Astrocyte of the cerebellum (primary cell): ENCODE measurements around the gene CFAP45.
A peak's percentile ranks its signal among the peaks of the same experiment; 100 is the strongest.

Experiments
- DNase-seq: peaks from one replicate; pipeline ENCODE4 v3.0.0-alpha.2; 2011; ENCODE audit warnings: low read depth
- H3K4me3 ChIP-seq: 2 replicates; pipeline ENCODE4 v1.5.1; 2011; ENCODE audit warnings: mild to moderate bottlenecking, low read depth, low read length, moderate library complexity
- CTCF ChIP-seq: IDR thresholded peaks from 2 replicates; pipeline ENCODE4 v1.5.1; 2012; ENCODE audit warnings: low read length, low read depth, moderate library complexity, mild to moderate bottlenecking; ENCODE audit errors: missing control alignments
- in situ Hi-C: cut with HindIII; loops from 2 replicates; pipeline ENCODE4 v1.10.0; 2017; ENCODE audit warnings: low sequenced_read_pairs

CFAP45 gene

GRCh38 chr1:159900086-159900680 is at the start of gene CFAP45:
Gene CFAP45 (minus strand): TSS chr1:159900165. CDS start chr1:159900098, 67 bp downstream.
- H3K4me3 ChIP-seq, result no peak within 1 kb of the TSS
- in situ Hi-C loops, result no loop called here
- no peak for TF ChIP-seq CTCF
- no peak for DNase-seq

DNA sequence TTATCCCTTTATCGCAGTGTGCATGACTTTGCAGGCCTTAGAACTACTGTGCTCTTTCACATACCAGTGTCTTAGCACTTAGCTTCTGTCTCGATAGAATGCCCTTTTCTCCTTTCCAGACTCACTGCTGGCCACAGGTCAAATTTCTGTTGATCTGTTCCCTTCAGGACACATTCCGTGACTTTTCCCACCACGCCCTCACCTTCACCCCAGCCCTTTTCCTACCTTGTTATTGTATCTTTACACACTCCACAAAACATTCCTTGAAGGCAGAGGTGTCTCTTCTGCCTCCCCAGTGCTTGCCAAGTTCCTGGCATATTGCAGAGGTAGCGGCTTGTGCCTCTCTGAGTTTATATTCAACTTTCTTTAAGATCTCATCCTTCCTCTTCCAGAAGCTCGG is 49.2 kb upstream of the CFAP45 start:
- in situ Hi-C loops, result loop anchor here (5.0 kb wide), 1 partner anchor 33 kb away; no protein-coding TSS in a partner anchor
- no peak for DNase-seq
- no peak overlapping the region for H3K4me3 ChIP-seq
- no peak for TF ChIP-seq CTCF

DNA sequence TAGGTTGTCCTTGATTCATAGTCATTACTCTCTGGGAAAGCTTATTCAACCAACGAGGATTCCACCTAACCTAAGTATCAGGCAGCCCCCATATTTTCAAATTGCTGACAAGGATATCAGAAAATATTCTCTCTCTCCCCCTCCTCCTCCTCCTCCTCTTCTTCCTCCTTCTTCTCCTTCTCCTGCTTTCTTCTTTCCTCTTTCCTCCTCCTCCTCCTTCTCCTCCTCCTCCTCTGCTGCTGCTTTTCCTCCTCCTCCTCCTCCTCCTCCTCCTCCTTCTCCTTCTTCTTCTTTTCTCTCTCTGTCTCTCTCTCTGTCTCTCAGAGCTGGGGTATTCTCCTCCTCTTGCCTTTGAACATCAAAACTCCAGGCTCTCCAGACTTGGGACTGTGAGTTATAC is 48.0 kb upstream of the CFAP45 start:
- no peak for TF ChIP-seq CTCF
- no peak overlapping the region for H3K4me3 ChIP-seq

DNA sequence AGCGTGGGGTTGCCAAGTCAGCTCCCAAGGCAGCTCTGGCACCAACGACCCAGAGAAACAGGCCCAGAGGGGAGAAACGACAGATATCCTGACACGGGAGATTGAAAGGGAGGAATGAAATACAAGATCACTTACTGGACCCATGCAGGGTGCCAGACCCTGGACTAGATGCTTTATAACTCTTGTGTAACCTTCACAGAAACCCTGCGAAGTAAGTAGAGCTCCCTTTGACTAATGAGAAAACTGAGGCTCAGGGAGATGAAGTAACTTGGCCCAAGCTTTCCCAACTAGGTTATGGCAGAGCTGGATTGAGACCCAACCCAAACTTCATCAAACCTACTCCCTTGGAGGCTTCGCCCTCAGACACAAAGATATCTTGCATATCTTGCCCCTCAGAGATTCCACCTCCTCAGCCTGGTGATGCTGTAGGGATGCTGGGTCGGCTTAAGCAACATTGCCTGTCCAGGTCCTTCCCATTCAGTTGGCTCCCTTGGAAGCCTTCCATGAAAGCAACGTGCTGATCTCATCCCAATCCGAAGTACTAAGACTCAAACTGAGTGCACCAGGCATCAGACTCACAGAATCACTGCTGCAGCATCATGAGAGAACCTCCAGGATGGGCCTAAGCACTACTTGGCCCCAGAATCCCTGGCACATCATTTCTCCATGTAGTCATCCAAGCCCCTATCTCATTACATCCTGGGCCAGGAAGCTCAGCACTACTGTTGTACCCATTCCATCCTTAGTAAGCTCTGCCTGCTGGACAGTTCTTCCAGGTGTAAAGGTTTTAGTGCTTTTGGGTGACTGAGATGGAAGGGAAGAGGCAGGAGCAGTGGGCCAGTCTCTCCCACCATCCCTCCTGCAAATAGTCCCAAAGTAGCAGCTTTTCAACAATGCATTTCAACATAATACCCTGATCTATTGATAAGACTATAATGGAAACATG is 46.5 kb upstream of the CFAP45 start:
- in situ Hi-C loops, result loop anchor here (5.0 kb wide), 1 partner anchor 36 kb away; no protein-coding TSS in a partner anchor
- TF ChIP-seq CTCF, result no peak
- DNase-seq, result no peak
- peak overlapping the region; percentile 41 for H3K4me3 ChIP-seq

More for the DNA sequence above, 48.0 kb upstream of the CFAP45 start:
- in situ Hi-C loops, result loop anchor here (5.0 kb wide), 1 partner anchor 34 kb away; no protein-coding TSS in a partner anchor
- DNase-seq, result no peak

DNA sequence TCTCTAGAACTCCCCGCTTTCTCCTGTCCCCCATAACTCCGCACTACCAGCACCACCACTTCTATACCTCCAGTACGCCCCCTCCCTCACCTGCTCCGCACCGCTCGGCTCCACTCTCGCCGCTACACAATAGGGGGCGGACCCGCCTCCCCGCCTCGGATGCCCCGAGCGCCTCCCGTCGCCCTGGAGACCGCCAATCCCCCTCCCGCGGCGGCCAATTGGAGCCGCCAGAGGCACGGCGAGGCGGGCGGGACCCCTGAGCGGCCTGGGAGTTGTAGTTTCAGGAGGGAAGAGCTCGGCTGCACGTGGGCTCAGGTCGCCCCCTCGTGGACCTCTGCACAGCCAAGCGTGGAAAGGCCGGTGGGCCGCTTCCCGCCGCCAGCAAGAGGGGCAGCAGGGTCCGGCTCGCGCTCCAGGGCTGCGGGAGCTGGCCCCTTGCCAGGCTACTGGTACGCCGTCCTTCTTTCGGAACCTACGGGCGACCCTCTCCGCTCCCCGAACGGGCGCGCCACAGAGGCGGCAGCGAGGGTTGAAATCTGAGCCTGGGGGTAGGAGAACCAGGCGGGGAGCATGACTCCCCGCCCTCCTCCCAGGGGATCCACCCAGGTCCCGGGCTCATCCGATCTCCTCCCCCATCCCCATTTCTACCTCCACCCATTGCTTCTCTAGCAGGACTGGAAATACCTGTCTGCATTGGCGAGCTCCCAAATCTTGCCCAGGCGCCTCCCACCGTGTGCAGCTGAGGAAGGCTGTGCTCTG is 45.7 kb upstream of the CFAP45 start, which contains the start of gene IGSF9:
TSS of gene IGSF9 (minus strand) at position 131 of the 759 bp plus-strand sequence. CDS start 2,159 bp downstream, outside the sequence.
- H3K4me3 ChIP-seq, result peak within 1 kb of the TSS; percentile 41
- DNase-seq, result no peak
- TF ChIP-seq CTCF, result peak; percentile 43
- in situ Hi-C loops, result loop anchor here (5.0 kb wide), 1 partner anchor 37 kb away; no protein-coding TSS in a partner anchor
